ENCODE measurements around the gene TP53AIP1.

DNA sequence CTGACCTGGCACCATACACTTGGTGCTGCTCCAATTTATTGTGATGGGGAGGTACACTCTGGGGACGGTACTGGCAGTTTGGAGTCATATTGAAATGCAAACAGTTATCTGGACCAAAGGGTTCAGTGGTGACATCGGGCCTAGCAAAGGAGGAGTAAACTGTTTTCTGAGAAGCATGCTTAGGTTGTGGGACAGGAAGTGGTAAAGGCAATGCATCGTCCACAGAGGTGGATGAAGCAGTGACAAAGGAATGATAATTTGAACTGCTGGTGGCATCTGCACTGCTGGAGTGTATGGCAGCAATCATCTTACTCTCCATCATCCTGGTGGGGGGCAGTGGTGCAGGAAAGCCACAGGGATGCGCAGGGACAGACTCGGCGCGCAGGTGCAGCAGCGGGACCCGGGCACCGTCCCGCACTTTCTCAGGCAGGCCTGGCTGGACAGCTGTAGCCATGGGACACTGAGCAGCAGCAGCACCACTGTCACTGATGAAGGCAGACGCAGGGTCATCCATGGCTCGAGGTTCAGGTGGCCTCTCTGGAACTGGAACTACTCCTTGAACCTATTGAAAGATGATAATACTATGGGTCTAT, 28.0 kb upstream of the TP53AIP1 start:
- TF ChIP-seq, protein P1, sequence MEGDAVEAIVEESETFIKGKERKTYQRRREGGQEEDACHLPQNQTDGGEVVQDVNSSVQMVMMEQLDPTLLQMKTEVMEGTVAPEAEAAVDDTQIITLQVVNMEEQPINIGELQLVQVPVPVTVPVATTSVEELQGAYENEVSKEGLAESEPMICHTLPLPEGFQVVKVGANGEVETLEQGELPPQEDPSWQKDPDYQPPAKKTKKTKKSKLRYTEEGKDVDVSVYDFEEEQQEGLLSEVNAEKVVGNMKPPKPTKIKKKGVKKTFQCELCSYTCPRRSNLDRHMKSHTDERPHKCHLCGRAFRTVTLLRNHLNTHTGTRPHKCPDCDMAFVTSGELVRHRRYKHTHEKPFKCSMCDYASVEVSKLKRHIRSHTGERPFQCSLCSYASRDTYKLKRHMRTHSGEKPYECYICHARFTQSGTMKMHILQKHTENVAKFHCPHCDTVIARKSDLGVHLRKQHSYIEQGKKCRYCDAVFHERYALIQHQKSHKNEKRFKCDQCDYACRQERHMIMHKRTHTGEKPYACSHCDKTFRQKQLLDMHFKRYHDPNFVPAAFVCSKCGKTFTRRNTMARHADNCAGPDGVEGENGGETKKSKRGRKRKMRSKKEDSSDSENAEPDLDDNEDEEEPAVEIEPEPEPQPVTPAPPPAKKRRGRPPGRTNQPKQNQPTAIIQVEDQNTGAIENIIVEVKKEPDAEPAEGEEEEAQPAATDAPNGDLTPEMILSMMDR (IDR thresholded peaks at IDR 0.05; ENCODE audit: poor library complexity): no peak
- no peak for TF ChIP-seq EZH2 (IDR thresholded peaks at IDR 0.05; ENCODE audit: borderline replicate concordance)
- TF ChIP-seq EZH2phosphoT487 (IDR thresholded peaks at IDR 0.05; ENCODE audit: low read depth, severe bottlenecking, unreplicated experiment): no peak

All from hepatocyte (in vitro differentiated cells).